ENCODE data around the gene AFF3.

AFF3 gene

DNA sequence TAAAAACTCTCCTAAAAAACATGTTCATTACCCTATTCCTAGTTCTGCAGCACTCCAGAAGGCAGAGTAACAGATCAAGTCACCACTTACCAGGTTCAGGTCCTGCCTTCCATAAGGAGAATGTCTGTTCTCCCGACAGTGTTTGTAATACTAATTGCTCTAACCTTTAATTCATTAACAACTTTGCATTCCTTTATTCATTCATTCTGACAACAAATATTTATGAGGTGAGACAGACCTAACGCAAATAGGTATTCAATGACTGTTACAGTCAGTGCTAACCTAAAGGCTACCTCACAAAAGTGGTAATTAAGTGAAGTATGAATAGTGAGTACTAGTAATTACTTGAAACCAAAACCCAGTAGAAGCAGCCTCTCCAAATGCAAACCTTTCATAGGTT lies 224.0 kb downstream of the AFF3 start:
- no peak for TF ChIP-seq ZFX (IDR thresholded peaks at IDR 0.05; ENCODE audit: borderline replicate concordance)
- TF ChIP-seq, protein P1, sequence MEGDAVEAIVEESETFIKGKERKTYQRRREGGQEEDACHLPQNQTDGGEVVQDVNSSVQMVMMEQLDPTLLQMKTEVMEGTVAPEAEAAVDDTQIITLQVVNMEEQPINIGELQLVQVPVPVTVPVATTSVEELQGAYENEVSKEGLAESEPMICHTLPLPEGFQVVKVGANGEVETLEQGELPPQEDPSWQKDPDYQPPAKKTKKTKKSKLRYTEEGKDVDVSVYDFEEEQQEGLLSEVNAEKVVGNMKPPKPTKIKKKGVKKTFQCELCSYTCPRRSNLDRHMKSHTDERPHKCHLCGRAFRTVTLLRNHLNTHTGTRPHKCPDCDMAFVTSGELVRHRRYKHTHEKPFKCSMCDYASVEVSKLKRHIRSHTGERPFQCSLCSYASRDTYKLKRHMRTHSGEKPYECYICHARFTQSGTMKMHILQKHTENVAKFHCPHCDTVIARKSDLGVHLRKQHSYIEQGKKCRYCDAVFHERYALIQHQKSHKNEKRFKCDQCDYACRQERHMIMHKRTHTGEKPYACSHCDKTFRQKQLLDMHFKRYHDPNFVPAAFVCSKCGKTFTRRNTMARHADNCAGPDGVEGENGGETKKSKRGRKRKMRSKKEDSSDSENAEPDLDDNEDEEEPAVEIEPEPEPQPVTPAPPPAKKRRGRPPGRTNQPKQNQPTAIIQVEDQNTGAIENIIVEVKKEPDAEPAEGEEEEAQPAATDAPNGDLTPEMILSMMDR (IDR thresholded peaks at IDR 0.05) = no peak
- H3K27ac ChIP-seq = peak overlapping the region; percentile 6; the same call in 1 of the 2 replicates

DNA sequence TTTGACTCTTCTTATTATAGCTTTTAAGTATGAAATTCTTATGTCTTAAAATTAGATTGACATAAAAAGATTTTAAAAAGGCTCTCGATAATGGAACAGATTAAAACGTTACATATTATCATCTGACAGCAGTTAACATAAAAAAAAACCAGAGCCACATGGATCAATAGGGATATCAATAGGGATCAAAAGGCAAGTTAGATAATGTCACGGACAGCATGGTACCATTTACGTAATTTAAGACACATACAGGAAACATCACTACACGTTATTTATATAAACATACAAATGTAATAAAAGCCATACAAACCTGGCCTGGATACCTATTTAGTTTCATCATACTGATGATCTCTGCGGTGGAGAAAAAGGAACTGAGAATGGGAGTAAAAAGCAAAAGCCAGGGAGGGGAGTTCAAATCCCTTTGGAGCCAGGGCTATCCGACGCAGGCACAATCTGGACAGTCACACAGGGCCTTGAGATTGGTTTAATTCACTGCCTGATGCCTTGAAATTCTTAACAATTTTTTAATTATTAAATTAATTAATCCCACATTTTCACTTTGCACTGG lies 227.2 kb downstream of the AFF3 start:
- H3K27ac ChIP-seq = no peak overlapping the region
- TF ChIP-seq, protein P1 (IDR thresholded peaks at IDR 0.05) = no peak
- TF ChIP-seq ZFX (IDR thresholded peaks at IDR 0.05; ENCODE audit: borderline replicate concordance) = no peak

DNA sequence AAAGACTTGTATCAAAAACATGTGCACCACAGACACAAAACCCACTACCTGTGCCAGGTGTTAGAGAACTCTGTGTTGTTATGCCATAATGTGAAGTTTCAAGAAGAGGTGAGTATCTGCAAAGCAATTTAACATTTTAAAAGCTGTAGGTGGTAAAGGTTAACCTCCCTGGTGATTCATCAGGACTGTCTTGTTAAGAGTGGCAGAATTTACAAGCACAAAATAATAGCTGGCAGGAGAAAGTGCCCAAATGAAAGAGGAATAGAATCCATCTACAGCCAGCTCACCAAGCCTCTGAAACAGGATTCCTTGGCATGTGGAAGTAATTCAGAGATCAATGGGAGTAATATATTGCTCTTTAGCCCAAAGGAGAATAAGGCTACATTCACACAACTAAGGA lies 230.7 kb downstream of the AFF3 start:
- TF ChIP-seq, protein P1 (IDR thresholded peaks at IDR 0.05) = no peak
- no peak for TF ChIP-seq ZFX (IDR thresholded peaks at IDR 0.05; ENCODE audit: borderline replicate concordance)
- H3K27ac ChIP-seq = peak overlapping the region; percentile 38

DNA sequence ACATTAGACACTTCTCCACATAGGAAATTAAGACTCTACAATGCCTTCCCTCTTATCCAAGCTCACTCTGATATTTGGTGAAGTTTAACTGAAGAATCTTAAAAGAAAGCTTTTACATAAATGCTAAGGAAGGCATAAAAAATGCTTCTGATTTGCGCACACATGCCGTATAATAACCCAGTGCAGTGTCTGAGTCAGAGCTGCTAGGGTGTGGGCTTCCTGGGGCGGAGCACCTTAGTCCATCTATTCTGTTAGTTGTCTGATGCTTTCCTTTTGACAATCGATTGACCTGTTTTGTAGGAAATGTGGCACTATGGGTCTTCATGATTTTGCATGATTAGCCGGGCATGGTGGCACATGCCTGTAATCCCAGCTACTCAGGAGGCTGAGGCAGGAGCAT lies 231.5 kb downstream of the AFF3 start:
- TF ChIP-seq, protein P1 (IDR thresholded peaks at IDR 0.05) = no peak
- TF ChIP-seq ZFX (IDR thresholded peaks at IDR 0.05; ENCODE audit: borderline replicate concordance) = no peak

DNA sequence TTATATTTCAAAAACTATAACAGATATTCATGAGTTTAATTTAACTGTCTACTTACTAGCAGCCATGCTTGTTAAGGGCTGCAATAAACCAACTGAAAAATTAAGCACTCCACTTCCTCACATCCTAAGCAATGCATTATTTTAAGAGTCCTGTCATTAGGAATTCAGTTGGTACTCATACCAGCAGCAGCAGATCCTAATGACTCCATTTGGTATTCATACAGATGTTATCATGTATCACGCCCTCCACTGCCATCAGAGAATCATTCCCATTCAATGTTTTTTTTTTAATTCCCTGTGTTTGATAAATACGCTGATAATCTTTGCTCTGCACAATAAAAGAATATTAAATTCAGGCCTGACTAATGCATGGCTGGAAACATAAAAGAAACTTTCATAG lies 236.8 kb downstream of the AFF3 start:
- peak overlapping the region; percentile 12; the same call in 1 of the 2 replicates for H3K27ac ChIP-seq

More for the DNA sequence above, 231.5 kb downstream of the AFF3 start:
- H3K27ac ChIP-seq = no peak overlapping the region

GRCh38 chr2:99905025-99905424 lies 237.4 kb downstream of the AFF3 start:
- no peak for TF ChIP-seq ZFX (IDR thresholded peaks at IDR 0.05; ENCODE audit: borderline replicate concordance)
- TF ChIP-seq, protein P1 (IDR thresholded peaks at IDR 0.05) = no peak

More for the DNA sequence above, 236.8 kb downstream of the AFF3 start:
- no peak for TF ChIP-seq ZFX (IDR thresholded peaks at IDR 0.05; ENCODE audit: borderline replicate concordance)
- TF ChIP-seq, protein P1 (IDR thresholded peaks at IDR 0.05) = no peak

GRCh38 chr2:99903981-99904380 lies 238.4 kb downstream of the AFF3 start:
- peak overlapping the region; percentile 6; the same call in 1 of the 2 replicates for H3K27ac ChIP-seq
- TF ChIP-seq, protein P1 (IDR thresholded peaks at IDR 0.05) = no peak
- no peak for TF ChIP-seq ZFX (IDR thresholded peaks at IDR 0.05; ENCODE audit: borderline replicate concordance)

More at GRCh38 chr2:99905025-99905424, 237.4 kb downstream of the AFF3 start:
- H3K27ac ChIP-seq = peak overlapping the region; percentile 12; the same call in 1 of the 2 replicates

Measured in 22Rv1 (cell line).